ENCODE measurements around the gene CFL2.

Gene CFL2

GRCh38 chr14:34688470-34689206, 25.8 kb downstream of the CFL2 start:
- H3K36me3 ChIP-seq (ENCODE audit: control insufficient read depth, insufficient read depth, low read length, severe bottlenecking), result no peaks in the 10 kb centered on the region

DNA sequence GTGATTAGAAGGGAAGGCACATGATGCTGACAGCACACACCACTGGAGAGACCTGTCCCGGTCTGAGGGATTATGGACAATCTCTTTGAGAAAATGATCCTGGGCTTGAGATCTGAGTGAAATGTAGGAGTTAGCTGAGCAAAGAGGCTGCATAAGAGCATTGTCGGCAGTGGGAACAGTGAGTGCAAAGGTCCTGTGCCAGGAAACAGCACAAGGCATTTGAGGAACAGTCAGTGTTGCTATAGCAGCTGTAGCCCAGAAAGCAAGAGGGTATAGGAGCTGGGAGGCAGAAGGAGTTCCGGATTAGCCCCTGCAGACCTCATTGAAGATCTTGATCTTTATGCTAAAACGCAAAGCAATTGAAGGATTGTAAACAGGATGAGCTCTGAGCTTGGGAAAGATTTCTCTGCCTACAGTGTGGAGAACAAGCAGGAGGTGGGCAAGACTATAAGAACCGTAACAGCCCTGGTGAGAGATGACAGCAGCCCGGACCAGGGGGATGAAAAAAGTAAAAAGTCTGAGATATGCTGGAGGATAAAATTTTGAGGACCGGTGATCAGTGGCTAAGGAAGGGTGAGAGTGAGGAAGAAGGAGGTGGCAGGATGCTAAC, 28.5 kb downstream of the CFL2 start:
- no peaks in the 10 kb centered on the region for H3K9me3 ChIP-seq (ENCODE audit: control insufficient read depth, low read length)
- peaks cover 4% of the 10 kb centered on the region for H3K27me3 ChIP-seq (replicated peaks; ENCODE audit: control insufficient read depth, insufficient read depth, low read length)
- no peaks in the 10 kb centered on the region for H3K36me3 ChIP-seq (ENCODE audit: control insufficient read depth, insufficient read depth, low read length, severe bottlenecking)
- H3K4me1 ChIP-seq (ENCODE audit: control insufficient read depth, insufficient read depth, low read length), result peaks cover 5% of the 10 kb centered on the region
- no peak overlapping the region for H3K4me3 ChIP-seq (ENCODE audit: low read length)
- H3K9ac ChIP-seq (ENCODE audit: low read length), result no peak overlapping the region
- no peak for DNase-seq (ENCODE audit: low read depth)

More at GRCh38 chr14:34688470-34689206, 25.8 kb downstream of the CFL2 start:
- H3K4me1 ChIP-seq (ENCODE audit: control insufficient read depth, insufficient read depth, low read length), result peaks cover 15% of the 10 kb centered on the region
- no peaks in the 10 kb centered on the region for H3K9me3 ChIP-seq (ENCODE audit: control insufficient read depth, low read length)
- H3K4me3 ChIP-seq (ENCODE audit: low read length), result no peak overlapping the region
- peaks cover 4% of the 10 kb centered on the region for H3K27me3 ChIP-seq (replicated peaks; ENCODE audit: control insufficient read depth, insufficient read depth, low read length)
- no peak overlapping the region for H3K9ac ChIP-seq (ENCODE audit: low read length)
- DNase-seq (ENCODE audit: low read depth), result no peak

DNA sequence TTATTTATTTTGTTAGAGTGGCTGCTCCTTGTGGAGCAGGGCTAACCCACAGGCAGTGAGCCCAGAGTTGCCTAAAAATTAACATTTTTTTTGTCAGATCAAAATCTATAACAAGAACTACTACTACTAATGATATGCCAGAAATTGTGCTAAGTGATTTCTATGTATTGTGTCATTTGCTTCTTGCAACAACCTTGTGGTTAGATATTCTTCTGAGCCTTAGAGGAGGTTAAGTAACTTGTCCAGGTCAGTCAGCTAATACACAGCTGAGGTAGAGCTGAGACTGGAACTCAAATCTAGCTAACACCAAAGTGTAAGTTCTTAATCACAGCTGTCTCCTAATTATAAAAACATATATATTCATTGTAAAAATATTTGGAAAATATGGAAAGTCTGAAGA, 29.8 kb downstream of the CFL2 start:
- Histone ChIP-seq H3K4me1 (ENCODE audit: control insufficient read depth, insufficient read depth, low read length) (peaks cover 5% of the 10 kb centered on the region), H3K9ac (ENCODE audit: low read length) (no peak overlapping the region), H3K4me3 (ENCODE audit: low read length) (no peak overlapping the region), H3K9me3 (ENCODE audit: control insufficient read depth, low read length) (no peaks in the 10 kb centered on the region), H3K27me3 (replicated peaks; ENCODE audit: control insufficient read depth, insufficient read depth, low read length) (peaks cover 4% of the 10 kb centered on the region), H3K36me3 (ENCODE audit: control insufficient read depth, insufficient read depth, low read length, severe bottlenecking) (no peaks in the 10 kb centered on the region)
- no peak for DNase-seq (ENCODE audit: low read depth)

GRCh38 chr14:34682787-34683321, 31.5 kb downstream of the CFL2 start:
- no peaks in the 10 kb centered on the region for H3K9me3 ChIP-seq (ENCODE audit: control insufficient read depth, low read length)
- peaks cover 4% of the 10 kb centered on the region for H3K27me3 ChIP-seq (replicated peaks; ENCODE audit: control insufficient read depth, insufficient read depth, low read length)
- peaks cover 13% of the 10 kb centered on the region for H3K4me1 ChIP-seq (ENCODE audit: control insufficient read depth, insufficient read depth, low read length)
- no peak for DNase-seq (ENCODE audit: low read depth)
- no peaks in the 10 kb centered on the region for H3K36me3 ChIP-seq (ENCODE audit: control insufficient read depth, insufficient read depth, low read length, severe bottlenecking)
- H3K9ac ChIP-seq (ENCODE audit: low read length), result no peak overlapping the region
- no peak overlapping the region for H3K4me3 ChIP-seq (ENCODE audit: low read length)

DNA sequence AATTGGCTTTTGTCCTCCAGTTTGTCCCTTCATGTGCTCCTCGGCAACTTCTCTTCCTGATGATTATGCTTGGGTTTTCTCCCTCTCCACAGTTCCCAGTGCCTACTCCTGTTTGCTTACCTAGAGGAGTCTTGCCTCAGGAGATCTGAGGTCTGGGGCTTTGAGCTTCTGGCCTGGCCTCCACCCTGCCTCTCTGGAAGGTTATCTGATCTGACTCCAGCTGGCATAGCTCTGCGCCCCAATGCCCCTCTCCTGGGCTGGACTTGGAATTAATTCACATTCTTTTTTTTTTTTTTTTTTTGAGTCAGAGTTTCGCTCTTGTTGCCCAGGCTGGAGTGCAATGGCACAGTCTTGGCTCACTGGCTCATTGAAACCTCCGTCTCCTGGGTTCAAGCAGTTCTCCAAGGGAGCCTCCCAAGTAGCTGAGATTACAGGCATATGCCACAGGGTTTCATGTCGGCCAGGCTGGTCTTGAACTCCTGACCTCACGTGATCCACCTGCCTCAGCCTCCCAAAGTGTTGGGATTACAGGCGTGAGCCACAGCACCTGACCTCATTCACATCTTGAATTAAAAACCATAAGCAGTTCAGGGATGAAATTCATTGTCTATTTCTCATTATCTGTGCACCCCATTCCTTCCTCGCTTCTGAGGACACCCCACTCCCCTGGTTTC, 33.5 kb downstream of the CFL2 start:
- Histone ChIP-seq H3K4me3 (ENCODE audit: low read length) (no peak overlapping the region), H3K27me3 (replicated peaks; ENCODE audit: control insufficient read depth, insufficient read depth, low read length) (peaks cover 3% of the 10 kb centered on the region), H3K9me3 (ENCODE audit: control insufficient read depth, low read length) (no peaks in the 10 kb centered on the region), H3K36me3 (ENCODE audit: control insufficient read depth, insufficient read depth, low read length, severe bottlenecking) (no peaks in the 10 kb centered on the region), H3K4me1 (ENCODE audit: control insufficient read depth, insufficient read depth, low read length) (peaks cover 14% of the 10 kb centered on the region), H3K9ac (ENCODE audit: low read length) (no peak overlapping the region)
- no peak for DNase-seq (ENCODE audit: low read depth)

- Histone ChIP-seq H3K9me3 (ENCODE audit: control insufficient read depth, low read length) (no peaks in the 10 kb centered on the region), H3K9ac (ENCODE audit: low read length) (no peak overlapping the region), H3K36me3 (ENCODE audit: control insufficient read depth, insufficient read depth, low read length, severe bottlenecking) (no peaks in the 10 kb centered on the region), H3K4me3 (ENCODE audit: low read length) (no peak overlapping the region), H3K27me3 (replicated peaks; ENCODE audit: control insufficient read depth, insufficient read depth, low read length) (no peaks in the 10 kb centered on the region), H3K4me1 (ENCODE audit: control insufficient read depth, insufficient read depth, low read length) (peaks cover 14% of the 10 kb centered on the region)
- no peak for DNase-seq (ENCODE audit: low read depth)
Observed at GRCh38 chr14:34678735-34679134, 35.7 kb downstream of the CFL2 start.

DNA sequence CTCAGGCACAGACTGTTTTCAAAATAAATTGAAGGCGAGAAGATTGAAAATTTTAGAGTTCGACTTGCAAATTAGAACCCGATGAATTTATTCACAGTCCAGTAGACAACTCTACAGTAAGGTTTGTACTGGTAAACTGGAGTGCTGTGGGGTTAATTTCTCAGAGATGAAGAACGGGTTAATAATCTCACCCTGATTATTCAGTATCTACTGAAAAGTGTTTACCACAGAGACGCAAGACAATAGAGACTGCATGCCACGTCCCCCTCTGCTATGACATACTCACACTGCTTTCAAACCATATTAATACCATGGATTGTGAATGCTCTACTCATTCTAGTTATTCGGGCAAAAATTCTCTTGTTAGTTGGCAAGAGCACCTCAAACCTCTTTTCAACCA, 36.1 kb downstream of the CFL2 start:
- H3K4me1 ChIP-seq (ENCODE audit: control insufficient read depth, insufficient read depth, low read length), result peaks cover 14% of the 10 kb centered on the region
- no peak for DNase-seq (ENCODE audit: low read depth)
- H3K36me3 ChIP-seq (ENCODE audit: control insufficient read depth, insufficient read depth, low read length, severe bottlenecking), result no peaks in the 10 kb centered on the region
- no peak overlapping the region for H3K9ac ChIP-seq (ENCODE audit: low read length)
- no peak overlapping the region for H3K4me3 ChIP-seq (ENCODE audit: low read length)
- no peaks in the 10 kb centered on the region for H3K27me3 ChIP-seq (replicated peaks; ENCODE audit: control insufficient read depth, insufficient read depth, low read length)
- H3K9me3 ChIP-seq (ENCODE audit: control insufficient read depth, low read length), result no peaks in the 10 kb centered on the region

DNA sequence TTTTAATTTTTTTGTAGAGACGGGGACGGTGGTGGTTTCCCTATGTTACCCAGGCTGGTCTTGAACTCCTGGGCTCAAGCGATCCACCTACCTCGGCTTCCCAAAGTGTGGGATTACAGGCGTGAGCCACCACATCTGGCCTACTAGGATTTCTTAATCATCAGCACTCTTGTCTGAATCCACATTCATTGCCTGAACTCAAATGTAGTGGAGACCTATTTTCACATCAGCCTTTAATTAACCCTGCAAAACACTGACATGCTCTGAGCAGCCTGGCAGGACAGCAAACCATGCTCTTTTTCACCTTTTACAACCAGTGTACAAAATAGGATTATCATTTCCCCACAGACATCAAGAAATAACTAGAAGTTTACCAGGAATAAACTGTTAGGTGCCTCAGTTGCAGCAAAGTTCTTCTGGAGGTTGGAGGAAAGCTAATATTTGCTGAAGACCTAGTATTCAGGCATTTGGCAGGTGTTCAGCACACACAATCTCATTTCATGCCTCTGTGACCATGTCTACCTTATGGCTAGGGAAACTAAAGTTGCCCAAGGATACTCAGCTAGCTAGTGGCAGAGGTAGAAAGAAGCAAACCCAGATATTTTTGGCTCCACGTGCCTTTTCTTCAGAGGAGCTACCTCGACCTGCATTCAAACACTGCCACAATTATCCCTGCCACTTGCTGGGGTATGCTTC, 37.7 kb downstream of the CFL2 start:
- no peak for DNase-seq (ENCODE audit: low read depth)
- Histone ChIP-seq H3K4me1 (ENCODE audit: control insufficient read depth, insufficient read depth, low read length) (peaks cover 9% of the 10 kb centered on the region), H3K4me3 (ENCODE audit: low read length) (no peak overlapping the region), H3K36me3 (ENCODE audit: control insufficient read depth, insufficient read depth, low read length, severe bottlenecking) (no peaks in the 10 kb centered on the region), H3K27me3 (replicated peaks; ENCODE audit: control insufficient read depth, insufficient read depth, low read length) (no peaks in the 10 kb centered on the region), H3K9ac (ENCODE audit: low read length) (no peak overlapping the region), H3K9me3 (ENCODE audit: control insufficient read depth, low read length) (no peaks in the 10 kb centered on the region)

DNA sequence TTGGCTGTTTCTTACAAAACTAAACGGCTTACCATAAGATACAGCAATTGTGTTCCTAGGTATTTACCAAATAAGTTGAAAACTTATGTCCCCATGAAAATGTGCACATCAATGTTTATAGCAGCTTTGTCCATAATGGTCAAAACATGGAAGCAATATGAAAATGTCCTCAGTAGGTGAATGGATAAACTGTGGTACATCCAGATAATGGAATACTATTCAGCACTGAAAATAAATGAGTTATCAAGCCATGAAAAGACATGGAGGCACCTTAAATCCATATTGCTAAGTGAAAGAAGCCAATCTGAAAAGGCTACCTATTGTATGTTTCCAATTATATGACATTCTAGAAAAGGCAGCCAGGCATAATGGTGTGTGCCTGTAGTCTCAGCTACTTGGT, 40.7 kb downstream of the CFL2 start:
- Histone ChIP-seq H3K36me3 (ENCODE audit: control insufficient read depth, insufficient read depth, low read length, severe bottlenecking) (no peaks in the 10 kb centered on the region), H3K4me1 (ENCODE audit: control insufficient read depth, insufficient read depth, low read length) (peaks cover 9% of the 10 kb centered on the region), H3K27me3 (replicated peaks; ENCODE audit: control insufficient read depth, insufficient read depth, low read length) (no peaks in the 10 kb centered on the region), H3K9ac (ENCODE audit: low read length) (no peak overlapping the region), H3K4me3 (ENCODE audit: low read length) (no peak overlapping the region), H3K9me3 (ENCODE audit: control insufficient read depth, low read length) (no peaks in the 10 kb centered on the region)
- no peak for DNase-seq (ENCODE audit: low read depth)

DNA sequence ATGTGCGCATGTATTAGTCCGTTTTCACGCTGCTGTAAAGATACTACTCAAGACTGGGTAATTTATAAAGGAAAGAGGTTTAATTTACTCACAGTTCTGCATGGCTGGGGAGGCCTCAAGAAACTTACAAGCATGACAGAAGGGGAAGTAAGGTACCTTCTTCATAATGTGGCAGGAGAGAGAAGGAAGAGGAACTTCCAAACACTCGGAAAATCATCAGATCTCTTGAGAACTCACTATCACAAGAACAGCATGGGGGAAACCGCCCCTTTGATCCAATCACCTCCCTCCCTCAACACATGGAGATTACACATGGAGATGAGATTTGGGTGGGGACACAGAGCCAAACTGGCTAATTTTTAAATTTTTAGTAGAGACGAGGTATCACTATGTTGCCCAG, 42.7 kb downstream of the CFL2 start:
- H3K4me3 ChIP-seq (ENCODE audit: low read length), result no peak overlapping the region

DNA sequence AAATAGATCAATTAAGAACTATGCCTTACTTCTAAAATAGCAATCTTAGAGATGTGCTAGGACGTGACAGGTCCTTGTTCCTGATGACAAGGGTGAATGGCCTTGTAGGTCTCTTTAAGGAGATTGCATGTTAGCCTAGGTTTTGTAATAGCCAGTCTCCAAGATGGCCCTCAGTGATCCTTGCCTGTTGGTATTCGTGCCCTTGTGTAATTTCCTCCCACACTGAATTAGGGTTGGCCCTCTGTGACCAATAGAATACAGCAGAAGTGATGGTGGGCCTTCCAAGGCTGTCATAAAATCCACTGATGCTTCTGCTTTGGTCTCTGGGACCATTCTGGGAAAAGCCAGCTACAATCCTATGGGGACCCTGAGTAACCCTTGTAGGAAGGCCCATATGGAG, 46.3 kb downstream of the CFL2 start:
- no peaks in the 10 kb centered on the region for H3K27me3 ChIP-seq (replicated peaks; ENCODE audit: control insufficient read depth, insufficient read depth, low read length)
- no peak overlapping the region for H3K9ac ChIP-seq (ENCODE audit: low read length)
- no peak for DNase-seq (ENCODE audit: low read depth)
- no peaks in the 10 kb centered on the region for H3K4me1 ChIP-seq (ENCODE audit: control insufficient read depth, insufficient read depth, low read length)
- no peaks in the 10 kb centered on the region for H3K36me3 ChIP-seq (ENCODE audit: control insufficient read depth, insufficient read depth, low read length, severe bottlenecking)
- H3K9me3 ChIP-seq (ENCODE audit: control insufficient read depth, low read length), result no peaks in the 10 kb centered on the region
- H3K4me3 ChIP-seq (ENCODE audit: low read length), result no peak overlapping the region

More for the DNA sequence above, 42.7 kb downstream of the CFL2 start:
- H3K9ac ChIP-seq (ENCODE audit: low read length), result no peak overlapping the region
- DNase-seq (ENCODE audit: low read depth), result no peak
- H3K27me3 ChIP-seq (replicated peaks; ENCODE audit: control insufficient read depth, insufficient read depth, low read length), result no peaks in the 10 kb centered on the region
- H3K4me1 ChIP-seq (ENCODE audit: control insufficient read depth, insufficient read depth, low read length), result no peaks in the 10 kb centered on the region
- H3K9me3 ChIP-seq (ENCODE audit: control insufficient read depth, low read length), result no peaks in the 10 kb centered on the region
- H3K36me3 ChIP-seq (ENCODE audit: control insufficient read depth, insufficient read depth, low read length, severe bottlenecking), result no peaks in the 10 kb centered on the region
